GM23338 (cell line): ENCODE data around the gene CABLES1.

Experiments used
- CTCF ChIP-seq, 2 experiments: fragments of 200-600 bp in 1 of 2; sonication (generic) in 1 of 2; conservative IDR thresholded peaks; 2 replicates each; pipeline versions ENCODE4 v1.5.1 to v1.6.1; 2016 to 2017; ENCODE audit warnings: antibody characterized with exemption in 2 of 2, low read depth in 2 of 2, mild to moderate bottlenecking in 2 of 2, moderate library complexity in 1 of 2
- ETS1 ChIP-seq: IDR thresholded peaks from 2 replicates; pipeline ENCODE4 v1.6.1; 2016; ENCODE audit warnings: antibody characterized with exemption
- EZH2 ChIP-seq: fragments of 200-600 bp; sonication (generic); IDR thresholded peaks from one replicate; pipeline ENCODE4 v1.8.0; 2017; ENCODE audit warnings: antibody characterized with exemption, mild to moderate bottlenecking, low read depth; ENCODE audit not compliant: unreplicated experiment
- EZH2phosphoT487 ChIP-seq: fragments of 200-600 bp; sonication (generic); IDR thresholded peaks from one replicate; pipeline ENCODE4 v1.8.1; 2018; ENCODE audit warnings: antibody characterized with exemption; ENCODE audit not compliant: unreplicated experiment
- POLR2AphosphoS5 ChIP-seq: IDR thresholded peaks from 2 replicates; pipeline ENCODE4 v1.6.1; 2016; ENCODE audit warnings: antibody characterized with exemption, low read depth

- TF ChIP-seq CTCF (conservative IDR thresholded peaks at IDR 0.05; ENCODE audit: low read depth in 2 of 2): no peak
- no peak for TF ChIP-seq POLR2AphosphoS5
- no peak for TF ChIP-seq ETS1
- TF ChIP-seq EZH2: no peak
- TF ChIP-seq EZH2phosphoT487: no peak
These were observed 76.9 kb downstream of the CABLES1 start for GRCh38 chr18:23212161-23212560.
